Measurements from ENCODE around the gene HDAC9.
"Not testable (repeated sequence)": the region's sequence is repeated elsewhere in the genome, so short reads cannot be mapped to it uniquely, and the experiment has no call there.

The HDAC9 gene

GRCh38 chr7:18971839-18972238 lies 476.3 kb downstream of the HDAC9 start:
- DNase-seq (ENCODE audit: low read depth in 2 of 2) = no peak

- no peak for DNase-seq (ENCODE audit: low read depth in 2 of 2)
Observed at GRCh38 chr7:18974803-18975202, 479.3 kb downstream of the HDAC9 start.

GRCh38 chr7:18975276-18975675 lies 479.7 kb downstream of the HDAC9 start:
- no peak for DNase-seq (ENCODE audit: low read depth in 2 of 2)

- DNase-seq (ENCODE audit: low read depth in 2 of 2) = no peak
Observed at GRCh38 chr7:18975689-18976280, 480.2 kb downstream of the HDAC9 start.

- no peak for DNase-seq (ENCODE audit: low read depth in 2 of 2)
Observed at GRCh38 chr7:18976715-18977471, 481.3 kb downstream of the HDAC9 start.

- DNase-seq (ENCODE audit: low read depth in 2 of 2) = no peak
Observed at GRCh38 chr7:18978108-18978495, 482.6 kb downstream of the HDAC9 start.

- DNase-seq (ENCODE audit: low read depth in 2 of 2) = not testable (repeated sequence)
Observed at GRCh38 chr7:18990700-18991099, 495.2 kb downstream of the HDAC9 start.

- DNase-seq (ENCODE audit: low read depth in 2 of 2) = no peak
Observed at GRCh38 chr7:18993933-18994668, 498.6 kb downstream of the HDAC9 start.

- no peak for DNase-seq (ENCODE audit: low read depth in 2 of 2)
Observed at GRCh38 chr7:18995270-18995671, 499.7 kb downstream of the HDAC9 start.

GRCh38 chr7:18995811-18996426 lies 500.4 kb downstream of the HDAC9 start:
- DNase-seq (ENCODE audit: low read depth in 2 of 2) = no peak

- DNase-seq (ENCODE audit: low read depth in 2 of 2) = no peak
Observed at GRCh38 chr7:18996583-18996982, 501.0 kb downstream of the HDAC9 start.

GRCh38 chr7:18997477-18998150 lies 502.1 kb downstream of the HDAC9 start:
- no peak for DNase-seq (ENCODE audit: low read depth in 2 of 2)

GRCh38 chr7:19000410-19000809 lies 504.9 kb downstream of the HDAC9 start:
- DNase-seq (ENCODE audit: low read depth in 2 of 2) = no peak

GRCh38 chr7:19001854-19002253 lies 506.3 kb downstream of the HDAC9 start:
- DNase-seq (ENCODE audit: low read depth in 2 of 2) = no peak

GRCh38 chr7:19009241-19009935 lies 513.8 kb downstream of the HDAC9 start:
- no peak for DNase-seq (ENCODE audit: low read depth in 2 of 2)

GRCh38 chr7:19009936-19010280 lies 514.4 kb downstream of the HDAC9 start:
- DNase-seq (ENCODE audit: low read depth in 2 of 2) = no peak

- no peak for DNase-seq (ENCODE audit: low read depth in 2 of 2)
Observed at GRCh38 chr7:19011212-19011611, 515.7 kb downstream of the HDAC9 start.

GRCh38 chr7:19015098-19015497 lies 519.5 kb downstream of the HDAC9 start:
- DNase-seq (ENCODE audit: low read depth in 2 of 2) = no peak

GRCh38 chr7:19016140-19016539 lies 520.6 kb downstream of the HDAC9 start:
- no peak for DNase-seq (ENCODE audit: low read depth in 2 of 2)

GRCh38 chr7:19017374-19017773 lies 521.8 kb downstream of the HDAC9 start:
- no peak for DNase-seq (ENCODE audit: low read depth in 2 of 2)

- no peak for DNase-seq (ENCODE audit: low read depth in 2 of 2)
Observed at GRCh38 chr7:19020062-19020461, 524.5 kb downstream of the HDAC9 start.

All from stimulated activated CD8-positive, alpha-beta memory T cell treated with anti-CD3 and anti-CD28 coated beads, Interleukin-7, amount 100 ng/mL, for 1 hour (primary cell).